Amniotic stem cell (primary cell): ENCODE measurements around the gene GSE1.
"Not testable (repeated sequence)": the region's sequence is repeated elsewhere in the genome, so short reads cannot be mapped to it uniquely, and the experiment has no call there.

Source experiments
- DNase-seq: peaks from one replicate; lab custom pipeline; 2025; lab: John Stamatoyannopoulos, UW

GSE1 gene

GRCh38 chr16:85591381-85591780 is 21.7 kb upstream of the GSE1 start:
- no peak for DNase-seq

- not testable (repeated sequence) for DNase-seq
Measured at GRCh38 chr16:85592277-85592676, 20.8 kb upstream of the GSE1 start.

DNA sequence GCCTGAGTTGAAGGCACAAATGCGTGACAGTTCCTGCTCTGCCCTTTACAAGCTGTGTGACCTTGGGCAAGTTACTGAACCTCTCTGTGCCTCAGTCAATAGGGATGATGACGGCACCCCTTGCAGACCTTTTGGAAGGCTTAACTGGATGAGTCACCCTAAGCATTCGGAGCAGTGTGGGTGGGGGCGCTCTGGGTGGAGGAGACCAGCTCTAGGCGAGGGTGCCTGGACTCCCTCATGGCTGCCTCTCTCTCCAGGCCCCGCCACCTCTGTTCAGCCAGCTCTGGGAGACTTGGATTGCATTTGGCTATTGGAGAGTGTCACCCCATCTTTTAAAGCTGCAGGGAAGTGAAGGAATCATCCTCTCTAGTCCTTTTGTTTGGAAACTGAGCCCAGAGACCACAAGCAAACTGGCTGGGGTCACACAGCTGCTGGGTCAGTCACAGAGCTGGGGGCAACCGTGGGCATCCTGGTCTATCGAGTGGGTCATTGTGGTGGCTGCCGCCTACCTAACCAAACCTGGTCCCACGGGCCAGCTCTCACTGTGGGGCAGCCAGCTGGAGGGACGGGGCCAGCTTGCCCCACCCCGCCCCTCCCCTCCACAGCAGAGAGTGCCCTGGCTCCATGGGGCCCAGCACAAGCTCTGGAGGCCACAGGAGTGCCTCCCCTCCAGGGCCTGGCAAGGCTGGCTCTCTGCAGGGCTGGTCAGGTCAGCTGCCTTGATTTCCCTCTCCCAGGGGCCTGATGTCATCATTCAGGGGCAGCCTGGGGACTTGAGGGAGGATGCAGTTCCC is 20.2 kb upstream of the GSE1 start:
- no peak for DNase-seq

- no peak for DNase-seq
Measured at GRCh38 chr16:85593494-85594221, 19.5 kb upstream of the GSE1 start.

DNA sequence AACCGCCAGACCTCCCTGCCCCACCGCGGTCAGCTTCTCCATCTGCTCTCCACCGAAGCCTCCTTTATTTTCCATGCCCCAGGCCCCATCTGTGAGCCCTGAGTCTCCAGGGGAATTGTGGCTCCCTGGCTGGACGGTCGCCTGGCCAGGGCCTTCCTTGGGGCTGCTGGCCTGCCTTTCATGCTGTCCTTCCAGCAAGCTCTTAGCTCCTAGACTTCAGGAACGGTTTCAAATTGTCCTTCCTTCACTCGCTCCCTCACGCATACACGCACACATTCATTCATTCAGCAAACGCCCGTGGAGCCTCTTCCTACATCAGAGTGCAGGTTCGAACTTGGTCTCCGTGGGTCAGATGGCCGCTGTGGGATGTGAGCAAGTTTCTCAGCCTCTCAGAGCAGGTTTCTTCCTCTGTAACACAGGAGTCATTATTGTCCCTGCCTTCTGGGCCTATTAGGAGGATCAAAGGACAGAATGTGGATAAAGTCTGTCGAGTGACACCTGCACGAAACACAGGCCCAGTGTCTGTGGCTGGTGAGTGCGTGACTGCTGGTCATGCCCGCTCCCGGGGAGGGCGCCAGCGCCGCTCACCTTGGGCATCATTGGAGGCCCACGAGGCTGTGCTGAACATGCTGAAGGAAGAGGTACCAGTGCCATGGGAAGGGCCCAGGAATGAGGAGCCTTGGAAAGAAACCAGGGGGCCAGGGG is 18.7 kb upstream of the GSE1 start:
- DNase-seq: no peak

- no peak for DNase-seq
Measured at GRCh38 chr16:85594978-85595661, 18.0 kb upstream of the GSE1 start.

DNA sequence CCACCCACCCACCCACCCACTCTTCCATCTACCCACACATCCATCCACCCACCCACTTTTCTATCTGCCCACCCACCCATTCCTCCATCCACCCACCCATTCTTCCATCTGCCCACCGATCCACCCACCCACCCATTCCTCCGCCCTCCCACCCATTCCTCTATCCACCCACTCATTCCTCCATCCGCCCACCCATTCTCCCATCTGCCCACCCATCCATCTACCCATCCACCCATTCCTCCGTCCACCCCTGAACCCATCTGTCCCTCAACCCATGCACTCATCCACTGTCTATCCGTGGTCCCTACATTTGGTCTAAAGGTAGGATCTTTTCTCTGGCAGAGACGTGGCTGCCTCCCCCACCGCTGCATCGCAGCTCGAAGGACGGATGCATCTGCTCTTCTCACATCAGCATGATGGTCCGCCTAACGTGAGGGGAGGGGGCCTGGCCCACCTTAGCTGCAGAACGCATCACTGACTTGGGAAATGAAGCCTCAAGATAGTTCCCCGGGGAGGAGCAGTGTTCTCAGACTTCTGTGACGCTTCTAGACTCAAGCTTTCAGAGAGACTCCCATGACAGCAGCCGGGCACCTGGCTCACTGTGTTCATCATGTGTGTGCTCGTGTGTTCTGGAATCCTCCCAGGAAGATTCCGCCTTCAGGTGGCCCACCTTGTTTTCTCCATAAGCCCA is 17.2 kb upstream of the GSE1 start:
- no peak for DNase-seq

GRCh38 chr16:85598141-85598540 is 15.0 kb upstream of the GSE1 start:
- DNase-seq: no peak

GRCh38 chr16:85600078-85600477 is 13.0 kb upstream of the GSE1 start:
- DNase-seq: no peak

- DNase-seq: no peak
Measured at GRCh38 chr16:85600530-85601271, 12.4 kb upstream of the GSE1 start.

DNA sequence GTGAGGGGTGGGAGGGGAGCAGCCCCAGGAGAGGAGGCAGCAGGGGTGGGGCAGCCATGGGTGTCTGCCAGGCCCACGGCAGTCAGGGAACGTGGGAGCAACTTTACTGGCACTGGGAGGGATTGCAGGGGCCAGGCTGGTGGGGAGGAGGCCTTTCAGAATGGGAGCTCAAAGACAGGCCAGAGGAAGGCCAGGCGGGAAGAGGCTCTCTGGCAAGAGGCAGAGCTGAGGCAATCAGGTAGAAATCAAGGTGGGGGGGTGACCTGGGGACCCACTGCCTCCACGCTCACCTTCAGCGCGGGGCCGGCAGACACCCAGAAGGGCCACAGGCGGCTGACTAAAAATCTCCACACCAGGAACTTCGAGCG is 11.9 kb upstream of the GSE1 start:
- no peak for DNase-seq

GRCh38 chr16:85601730-85602401 is 11.3 kb upstream of the GSE1 start:
- DNase-seq: no peak

DNA sequence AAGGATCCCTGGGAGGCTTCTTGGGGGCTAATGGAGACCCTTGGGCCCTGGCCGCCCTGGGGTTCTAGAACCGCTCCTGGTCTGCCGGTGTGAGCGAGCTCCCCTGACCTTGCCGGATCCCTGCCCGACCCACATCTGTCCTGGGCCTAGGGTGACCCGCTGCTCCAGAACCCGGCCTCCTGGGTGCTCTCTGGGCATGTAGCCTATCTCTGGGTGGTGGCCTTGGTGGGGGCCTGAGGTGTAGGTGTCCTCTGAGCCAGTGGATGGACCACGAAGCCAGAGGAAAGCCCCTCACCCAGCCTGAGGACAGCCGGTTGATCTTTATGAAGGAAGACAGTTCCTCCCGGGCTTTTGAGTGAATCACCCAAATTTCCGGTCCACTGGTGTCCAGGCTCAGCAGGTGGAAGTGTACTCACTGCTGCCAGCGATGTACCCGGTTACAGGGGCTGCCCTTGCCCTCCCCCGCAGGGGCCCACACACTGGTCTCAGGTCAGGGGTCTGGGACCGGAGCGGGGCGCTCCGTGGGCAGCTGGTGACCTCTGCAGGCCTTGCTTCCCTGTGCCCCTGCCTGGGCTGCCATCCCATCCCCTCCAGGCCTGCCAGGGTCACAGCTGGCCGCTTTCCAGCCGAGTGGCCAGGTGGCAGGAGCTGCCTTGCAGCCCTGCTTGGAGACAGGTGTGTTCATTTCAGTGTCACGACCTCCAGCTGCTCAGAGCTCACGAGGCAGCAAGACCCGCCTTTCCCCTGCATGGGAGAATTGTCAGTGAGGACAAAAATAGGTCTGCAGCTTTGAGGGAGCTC is 10.5 kb upstream of the GSE1 start:
- no peak for DNase-seq

GRCh38 chr16:85603203-85603755 is 9.8 kb upstream of the GSE1 start:
- no peak for DNase-seq

DNA sequence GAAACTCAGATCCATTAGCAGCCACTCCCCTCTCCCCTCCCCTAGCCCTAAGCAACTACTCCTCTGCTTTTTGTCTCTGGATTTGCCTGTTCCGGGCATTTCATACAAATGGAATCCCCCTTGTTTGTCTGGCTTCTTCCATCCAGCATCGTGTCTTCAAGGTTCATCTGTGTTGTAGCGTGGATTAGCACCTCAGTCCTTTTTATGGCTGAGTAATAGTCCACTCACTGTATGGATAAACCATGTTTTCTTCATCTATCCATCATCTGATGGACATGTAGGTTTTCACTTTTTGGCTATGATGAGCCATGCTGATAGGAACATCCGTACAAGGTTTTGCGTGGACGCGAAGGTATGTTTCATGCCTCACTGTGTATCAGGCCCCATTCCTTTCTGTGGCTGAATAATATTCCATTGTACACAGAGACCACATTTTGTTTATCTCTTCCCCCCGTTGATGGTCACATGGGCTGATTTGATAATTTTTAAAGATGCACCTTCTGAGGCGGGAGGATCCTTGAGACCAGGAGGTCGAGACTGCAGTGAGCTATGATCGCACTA is 8.9 kb upstream of the GSE1 start:
- DNase-seq: no peak

DNA sequence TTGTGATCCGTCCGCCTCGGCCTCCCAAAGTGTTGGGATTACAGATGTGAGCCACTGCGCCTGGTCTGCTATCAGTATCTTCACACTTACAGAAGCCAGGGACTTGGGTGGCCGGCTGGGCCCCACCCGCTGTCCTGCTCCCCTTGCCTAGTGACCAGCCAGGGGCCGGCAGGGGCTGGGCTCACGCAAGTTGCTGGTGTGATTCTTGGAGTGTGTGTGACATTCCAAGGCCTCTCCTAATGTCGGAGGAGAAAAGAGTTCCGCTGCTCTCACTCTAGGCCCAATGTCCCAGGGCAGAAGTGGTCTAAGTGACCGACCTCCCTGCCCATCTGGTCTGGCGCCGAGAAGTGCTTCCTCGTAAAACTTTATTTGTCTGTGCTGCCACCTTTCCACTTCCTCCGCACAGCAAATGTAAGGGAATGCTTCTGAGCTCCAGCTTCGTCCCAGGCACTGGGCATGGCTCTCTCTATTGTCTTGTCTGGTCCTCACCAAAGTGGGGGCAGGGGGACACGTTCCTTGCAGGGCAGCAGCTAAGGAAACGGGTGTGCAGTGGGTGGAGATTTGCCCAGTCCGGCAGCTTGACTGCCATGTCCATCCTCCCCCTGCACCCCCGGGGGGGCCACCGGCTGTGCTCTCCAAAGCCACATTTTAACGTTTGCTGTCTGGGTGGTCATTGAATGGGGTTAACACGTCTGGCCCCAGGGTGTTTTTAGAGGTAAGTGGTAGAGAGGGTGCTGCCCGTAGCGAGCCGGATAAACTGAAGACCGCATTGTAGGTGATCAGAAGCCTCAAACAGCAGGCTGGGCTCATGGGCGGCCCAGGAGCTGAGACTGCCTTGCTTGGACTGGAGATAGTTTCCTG is 7.8 kb upstream of the GSE1 start:
- DNase-seq: no peak

DNA sequence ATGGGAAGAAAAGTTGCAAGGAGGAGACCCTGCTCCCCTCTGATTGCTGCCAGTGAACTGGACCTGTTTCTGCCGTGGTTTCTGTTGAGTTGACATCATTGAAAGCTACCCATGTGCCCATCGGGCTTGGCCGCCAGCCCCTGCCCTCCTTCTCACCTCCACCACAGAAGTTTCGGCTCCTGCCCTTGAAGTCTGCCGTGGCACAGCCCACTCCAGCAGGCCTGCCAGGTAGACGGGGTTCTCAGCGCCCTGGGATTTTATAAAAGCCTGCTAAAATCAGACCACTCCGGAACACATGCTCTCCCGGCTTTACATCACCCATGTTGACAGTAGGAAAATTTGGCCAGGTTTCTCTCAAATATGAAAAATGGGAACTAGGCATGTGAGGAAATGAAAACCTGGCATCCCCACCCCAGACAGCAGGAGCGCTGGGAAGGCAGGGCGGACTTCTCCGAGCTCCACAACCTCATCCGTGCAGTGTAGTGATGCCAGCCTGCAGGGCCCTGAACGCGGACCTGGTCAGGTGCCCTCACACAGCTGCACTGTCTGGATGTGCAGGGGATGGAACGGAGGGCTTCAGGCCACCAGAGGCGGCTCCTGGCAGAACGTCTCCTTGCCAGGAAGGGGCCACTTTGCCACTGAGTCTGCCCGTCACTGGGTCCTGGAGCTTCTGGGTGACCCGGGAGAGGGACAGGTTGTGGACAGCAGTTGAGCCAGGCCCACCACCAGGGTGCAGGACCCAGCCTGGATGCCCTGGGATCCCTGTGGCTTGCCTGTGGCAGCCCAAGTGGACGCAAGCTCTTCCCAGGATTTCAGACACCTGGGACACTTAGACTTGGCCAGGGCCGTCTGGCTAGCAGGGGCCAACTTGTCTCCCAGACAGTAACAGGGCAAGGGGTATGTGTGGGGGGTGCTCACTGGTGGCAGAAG is 6.9 kb upstream of the GSE1 start:
- DNase-seq: no peak
